ENCODE measurements around the gene FLNB. TPM values are rescaled to one million over a fixed set of nuclear protein-coding genes. Genes with fewer than 3 reads are reported as not detected.
"Not testable (repeated sequence)": the region's sequence is repeated elsewhere in the genome, so short reads cannot be mapped to it uniquely, and the experiment has no call there.

FLNB gene
- total RNA-seq, 1 experiment from 2014 or later = 315 TPM

DNA sequence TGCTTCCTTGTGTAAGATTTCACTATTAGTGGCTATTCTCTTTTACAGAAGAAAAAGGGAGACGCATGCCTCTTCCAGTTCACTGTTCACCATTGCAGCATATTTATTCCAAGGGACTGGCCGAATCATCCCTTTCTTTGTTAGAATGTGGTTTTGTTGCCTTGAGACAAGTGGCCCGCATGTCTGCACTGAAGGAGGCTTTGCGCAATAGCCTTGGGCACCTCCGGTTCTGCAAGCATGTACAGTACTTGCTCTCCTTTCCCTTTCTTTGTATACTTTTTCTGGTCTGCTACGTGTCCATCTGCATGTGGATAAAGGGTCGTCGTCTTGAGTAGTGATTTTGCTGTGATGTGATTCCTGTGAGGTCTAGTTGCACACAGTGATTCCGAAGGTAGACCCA is 43.0 kb downstream of the FLNB start:
- Histone ChIP-seq H3K27me3 (replicated peaks; ENCODE audit: control insufficient read depth, insufficient read depth, low read length) (no peaks in the 10 kb centered on the region), H3K4me1 (peaks cover 83% of the 10 kb centered on the region), H3K4me3 (ENCODE audit: low read depth, low read length) (no peak overlapping the region), H3K9me3 (no peaks in the 10 kb centered on the region), H3K36me3 (ENCODE audit: control insufficient read depth, insufficient read depth, low read length) (no peaks in the 10 kb centered on the region; the same call in 1 of the 2 replicates)
- intact Hi-C loops (cut with micrococcal nuclease; ENCODE audit: unreplicated experiment) = no loop called here
- Mint-ChIP-seq H3K4me1 (ENCODE audit: low read depth, unreplicated experiment) (peaks cover 49% of the 10 kb centered on the region), H3K27ac (ENCODE audit: unreplicated experiment) (peak overlapping the region; percentile 82), H3K4me3 (ENCODE audit: unreplicated experiment) (peak overlapping the region; percentile 4), H3K36me3 (ENCODE audit: insufficient read depth, unreplicated experiment) (peaks cover 74% of the 10 kb centered on the region), H3K9me3 (ENCODE audit: unreplicated experiment) (no peaks in the 10 kb centered on the region), H3K27me3 (ENCODE audit: insufficient read depth, unreplicated experiment) (no peaks in the 10 kb centered on the region)
- POLR2A ChIA-PET = no interaction called here
- BruUV-seq (replicated peaks) = no TSS peak
- no peak for TF ChIP-seq CTCF (IDR thresholded peaks at IDR 0.05; ENCODE audit: insufficient read depth in 1 of 2, low read depth in 1 of 2, low read length in 1 of 2, severe bottlenecking in 1 of 2, unreplicated experiment in 1 of 2)
- DNase-seq = peak; percentile 48 to 60
- CTCF ChIA-PET = no interaction called here

DNA sequence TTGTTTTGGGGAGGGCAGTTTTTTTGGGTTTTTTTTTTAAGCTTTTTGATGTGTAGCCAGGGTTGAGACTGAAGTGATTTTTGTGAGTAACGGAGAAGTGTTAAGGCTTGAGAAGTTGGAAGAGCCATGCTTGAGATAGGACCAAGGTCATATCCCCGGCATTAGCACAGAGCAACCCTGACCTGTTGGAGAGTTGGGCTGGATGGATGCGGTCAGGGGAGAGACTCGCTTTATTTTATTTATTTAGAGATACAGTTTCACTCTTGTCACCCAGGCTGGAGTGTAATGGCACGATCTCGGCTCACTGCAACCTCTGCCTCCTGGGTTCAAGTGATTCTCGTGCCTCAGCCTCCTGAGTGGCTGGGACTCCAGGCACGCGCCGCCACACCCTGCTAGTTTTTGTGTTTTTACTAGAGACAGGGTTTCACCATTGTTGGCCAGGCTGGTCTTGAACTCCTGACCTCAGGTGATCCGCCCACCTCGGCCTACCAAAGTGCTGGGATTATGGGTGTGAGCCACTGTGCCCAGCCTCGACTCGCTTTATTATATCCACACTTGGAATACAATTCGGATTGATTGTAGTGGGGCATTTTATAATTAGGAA is 43.5 kb downstream of the FLNB start:
- BruUV-seq (replicated peaks); H3K9me3 Mint-ChIP-seq (ENCODE audit: unreplicated experiment); H3K9me3 ChIP-seq; POLR2A ChIA-PET; H3K27me3 Mint-ChIP-seq (ENCODE audit: insufficient read depth, unreplicated experiment); DNase-seq; CTCF ChIA-PET; H3K27me3 ChIP-seq (replicated peaks; ENCODE audit: control insufficient read depth, insufficient read depth, low read length); H3K36me3 ChIP-seq (ENCODE audit: control insufficient read depth, insufficient read depth, low read length); intact Hi-C loops (cut with micrococcal nuclease; ENCODE audit: unreplicated experiment); H3K4me3 ChIP-seq (ENCODE audit: low read depth, low read length): not testable (repeated sequence)
- H3K4me3 Mint-ChIP-seq (ENCODE audit: unreplicated experiment) = peak overlapping the region; percentile 19
- peaks cover 45% of the 10 kb centered on the region for H3K4me1 Mint-ChIP-seq (ENCODE audit: low read depth, unreplicated experiment)
- H3K36me3 Mint-ChIP-seq (ENCODE audit: insufficient read depth, unreplicated experiment) = peaks cover 70% of the 10 kb centered on the region
- H3K4me1 ChIP-seq = peaks cover 82% of the 10 kb centered on the region
- peak overlapping the region; percentile 82 for H3K27ac Mint-ChIP-seq (ENCODE audit: unreplicated experiment)

- Mint-ChIP-seq H3K27me3 (ENCODE audit: insufficient read depth, unreplicated experiment) (no peaks in the 10 kb centered on the region), H3K27ac (ENCODE audit: unreplicated experiment) (peak overlapping the region; percentile 82), H3K4me1 (ENCODE audit: low read depth, unreplicated experiment) (peaks cover 46% of the 10 kb centered on the region), H3K4me3 (ENCODE audit: unreplicated experiment) (peak overlapping the region; percentile 19), H3K36me3 (ENCODE audit: insufficient read depth, unreplicated experiment) (peaks cover 74% of the 10 kb centered on the region), H3K9me3 (ENCODE audit: unreplicated experiment) (no peaks in the 10 kb centered on the region)
- TF ChIP-seq CTCF (IDR thresholded peaks at IDR 0.05; ENCODE audit: insufficient read depth in 1 of 2, low read depth in 1 of 2, low read length in 1 of 2, severe bottlenecking in 1 of 2, unreplicated experiment in 1 of 2) = no peak
- intact Hi-C loops (cut with micrococcal nuclease; ENCODE audit: unreplicated experiment) = no loop called here
- CTCF ChIA-PET = no interaction called here
- no TSS peak for BruUV-seq (replicated peaks)
- POLR2A ChIA-PET = no interaction called here
- peak; percentile 44 to 60 for DNase-seq
- no peak overlapping the region for H3K4me3 ChIP-seq (ENCODE audit: low read depth, low read length)
- no peaks in the 10 kb centered on the region for H3K9me3 ChIP-seq
- H3K36me3 ChIP-seq (ENCODE audit: control insufficient read depth, insufficient read depth, low read length) = no peaks in the 10 kb centered on the region; the same call in none of the 2 replicates
- peaks cover 82% of the 10 kb centered on the region for H3K4me1 ChIP-seq
- no peaks in the 10 kb centered on the region for H3K27me3 ChIP-seq (replicated peaks; ENCODE audit: control insufficient read depth, insufficient read depth, low read length)
Measured at GRCh38 chr3:58052373-58053273, 44.4 kb downstream of the FLNB start.

Data from Caco-2 (cell line).